GM18868 (cell line): ENCODE results near the gene ATAD3C.

Experiments used
- ATAC-seq: cut with Tn5 transposase; IDR thresholded peaks from one replicate; pipeline ENCODE4 v1.9.1; 2021; ENCODE audit warnings: mild to moderate bottlenecking, moderate library complexity; ENCODE audit not compliant: unreplicated experiment

Gene ATAD3C

DNA sequence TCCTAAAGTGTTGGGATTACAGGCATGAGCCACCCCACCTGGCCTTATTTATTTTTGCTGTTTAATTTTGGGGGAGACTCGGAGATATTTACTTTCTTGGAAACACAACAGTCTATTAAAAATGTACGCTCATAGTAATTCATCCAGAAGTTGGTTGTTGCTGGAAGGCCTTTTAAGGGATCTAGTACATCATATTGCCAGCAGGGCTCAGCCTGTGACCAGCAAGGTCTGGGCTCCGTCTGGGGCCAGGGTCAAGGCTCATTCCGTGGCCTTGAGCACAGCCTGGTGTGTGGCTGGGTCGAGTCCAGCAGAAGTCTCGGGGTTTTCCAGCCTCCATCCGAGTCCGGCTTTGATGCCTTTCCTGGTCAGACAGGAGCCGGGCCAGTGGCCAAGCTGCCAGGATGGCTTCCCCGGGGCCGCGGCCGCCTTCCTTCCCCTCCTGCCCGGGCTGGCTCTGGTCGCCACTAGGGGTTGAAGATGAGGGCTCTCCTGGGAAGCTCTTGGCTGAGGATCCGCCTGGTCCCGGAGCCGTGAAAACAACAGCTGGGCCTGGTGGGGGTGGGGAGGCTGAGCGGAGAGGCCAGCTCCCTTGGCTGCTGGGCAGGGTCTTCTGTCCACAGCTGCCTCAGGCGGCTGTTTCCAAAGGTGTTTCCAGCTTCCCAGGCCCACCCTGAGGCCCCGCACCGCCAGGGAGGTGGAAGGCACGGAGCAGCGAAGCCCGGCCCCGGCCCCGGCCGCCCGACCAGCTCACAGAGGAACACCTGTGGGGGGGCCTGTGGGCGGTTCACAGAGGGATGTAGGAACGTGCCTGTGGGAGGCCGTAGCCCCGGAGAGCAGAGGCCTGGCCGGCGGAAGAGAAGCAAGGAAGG lies 19.1 kb upstream of the ATAD3C start:
- ATAC-seq = no peak

DNA sequence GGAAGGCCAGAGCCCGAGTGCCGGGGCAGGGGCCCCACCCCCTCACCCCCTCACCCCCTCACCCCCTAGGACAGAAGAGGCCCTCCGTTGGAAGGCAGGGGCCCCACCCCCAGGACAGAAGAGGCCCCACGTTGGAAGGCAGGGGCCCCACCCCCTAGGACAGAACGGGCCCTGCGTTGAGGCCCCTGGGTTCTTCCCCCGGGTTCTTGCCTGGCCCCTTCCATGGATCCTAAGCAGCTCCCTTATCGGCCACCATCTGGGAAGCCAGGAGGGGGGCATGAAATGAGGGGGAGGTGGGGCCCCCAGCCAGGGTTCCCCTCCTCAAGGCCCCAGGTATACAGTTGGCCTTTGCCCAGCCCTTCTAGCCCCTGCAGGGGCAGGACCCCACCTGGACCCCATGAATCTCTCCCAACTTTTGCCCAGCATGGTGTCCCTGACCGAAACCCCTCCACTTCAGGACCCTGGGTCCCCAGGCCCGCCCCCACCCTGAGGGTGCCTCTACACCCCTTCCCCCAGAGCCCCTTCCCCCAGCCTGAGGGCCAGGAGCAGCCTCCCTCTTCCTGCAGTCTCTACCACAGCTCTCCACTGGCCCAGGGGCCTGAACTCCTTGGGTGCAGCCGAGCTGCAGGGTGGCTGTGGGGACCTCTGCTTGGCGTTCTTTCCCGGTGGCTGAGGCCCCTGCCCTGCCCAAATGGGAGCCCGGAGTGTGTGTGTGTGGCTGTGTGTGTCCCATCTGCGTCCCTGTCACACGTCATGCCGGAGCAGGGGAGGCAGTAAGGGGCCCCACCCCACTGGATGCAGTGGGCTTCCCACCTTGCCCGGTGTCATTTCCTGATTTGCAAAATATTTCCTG lies 18.3 kb upstream of the ATAD3C start:
- ATAC-seq = no peak

GRCh38 chr1:1431845-1432273 lies 17.6 kb upstream of the ATAD3C start:
- ATAC-seq = no peak

GRCh38 chr1:1432274-1432950 lies 17.1 kb upstream of the ATAD3C start:
- ATAC-seq = no peak

GRCh38 chr1:1432951-1433803 lies 16.3 kb upstream of the ATAD3C start:
- ATAC-seq = no peak

DNA sequence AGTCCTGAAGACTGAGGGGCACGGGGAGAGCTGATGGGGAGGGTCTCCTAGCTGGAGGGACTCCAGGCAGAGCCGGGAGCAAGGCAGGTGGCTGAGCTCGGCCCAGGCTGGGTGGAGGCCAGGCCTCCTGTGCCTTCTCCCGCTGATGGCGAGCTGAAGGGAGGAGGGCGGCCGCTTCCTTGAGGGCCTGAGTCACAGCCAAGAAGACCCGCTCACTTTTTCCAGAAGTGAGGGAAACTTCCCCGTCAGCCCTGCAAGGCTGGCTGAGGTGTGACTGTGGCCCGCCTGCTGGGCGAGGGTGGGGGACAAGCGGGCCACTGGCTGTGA lies 15.7 kb upstream of the ATAD3C start:
- ATAC-seq = no peak

DNA sequence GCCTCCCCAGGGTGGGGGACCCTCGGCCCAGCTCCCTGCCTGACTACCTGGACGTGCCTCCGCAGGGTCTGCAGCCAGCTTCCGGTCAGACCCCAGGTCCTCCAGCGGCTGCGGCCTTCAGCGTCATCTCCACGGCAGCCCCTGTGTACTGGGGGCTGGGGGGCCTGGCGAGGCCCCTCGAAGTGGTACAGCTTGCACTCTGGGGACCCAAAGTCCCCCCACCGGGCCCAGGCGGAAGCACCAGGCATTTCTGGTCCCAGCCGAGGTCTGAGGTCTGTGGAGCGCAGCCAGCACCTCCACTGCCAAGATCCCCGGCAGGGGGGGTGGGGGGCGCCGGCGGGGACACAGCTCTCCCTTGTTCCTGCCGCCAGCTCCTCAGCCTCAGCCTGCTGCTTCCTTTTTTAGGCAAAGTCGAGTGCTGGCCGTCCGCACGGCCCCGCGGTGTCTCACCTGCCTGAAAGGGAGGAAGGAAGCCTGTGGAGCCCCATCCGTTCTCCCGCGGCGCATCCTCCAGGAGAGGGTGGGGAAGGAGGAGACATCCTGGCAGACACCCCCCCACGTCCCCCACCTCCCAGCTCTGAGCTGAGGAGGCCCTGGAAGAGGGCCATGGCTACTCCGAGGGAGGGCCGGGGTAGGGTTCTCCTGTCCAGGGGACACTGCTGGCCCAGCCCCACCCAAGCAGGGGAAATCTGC lies 15.2 kb upstream of the ATAD3C start:
- no peak for ATAC-seq

- ATAC-seq = no peak
These were observed 14.7 kb upstream of the ATAD3C start for GRCh38 chr1:1434824-1435105.

GRCh38 chr1:1435106-1435903 lies 14.2 kb upstream of the ATAD3C start, which contains the start of gene VWA1:
Gene VWA1 (plus strand): TSS chr1:1435690. CDS start chr1:1435749, 59 bp downstream.
- ATAC-seq = peak; percentile 44

DNA sequence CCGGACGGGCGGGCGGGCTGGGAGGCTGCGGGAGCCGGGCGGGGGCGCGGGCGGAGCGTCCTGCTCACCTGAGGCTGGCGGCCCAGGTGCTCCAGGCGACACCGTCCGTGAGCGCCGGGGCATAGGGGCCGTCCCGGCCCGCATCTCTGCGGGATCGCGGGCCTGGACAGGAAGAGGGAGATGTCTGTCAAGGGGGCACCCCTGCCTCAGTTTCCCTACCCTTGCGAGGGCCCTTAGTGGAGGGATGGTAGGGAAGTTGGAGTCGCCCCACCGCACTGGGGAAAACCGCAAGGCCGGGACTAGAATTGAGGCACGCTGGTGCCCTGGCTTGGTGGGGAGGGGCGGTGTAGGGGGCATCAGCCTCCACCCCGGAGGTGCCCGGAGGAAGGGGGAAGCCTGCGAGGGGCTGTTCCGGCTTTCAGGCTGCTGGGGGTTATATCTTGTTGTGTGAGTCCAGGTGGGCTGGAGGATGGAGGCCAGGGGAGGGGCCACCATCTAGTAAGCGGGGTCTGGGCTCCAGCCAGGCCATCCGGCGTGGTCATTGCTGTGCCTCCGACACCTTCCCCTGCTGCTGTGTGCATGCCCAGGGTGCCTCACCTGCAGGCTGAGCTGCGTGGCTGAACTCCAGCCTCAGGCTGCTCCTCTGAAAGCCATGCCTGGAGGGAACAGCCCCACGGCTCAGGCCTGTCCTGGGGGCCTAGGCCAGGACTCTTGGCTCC lies 13.4 kb upstream of the ATAD3C start:
- no peak for ATAC-seq

- ATAC-seq = no peak
These were observed 12.9 kb upstream of the ATAD3C start for GRCh38 chr1:1436630-1437032.

DNA sequence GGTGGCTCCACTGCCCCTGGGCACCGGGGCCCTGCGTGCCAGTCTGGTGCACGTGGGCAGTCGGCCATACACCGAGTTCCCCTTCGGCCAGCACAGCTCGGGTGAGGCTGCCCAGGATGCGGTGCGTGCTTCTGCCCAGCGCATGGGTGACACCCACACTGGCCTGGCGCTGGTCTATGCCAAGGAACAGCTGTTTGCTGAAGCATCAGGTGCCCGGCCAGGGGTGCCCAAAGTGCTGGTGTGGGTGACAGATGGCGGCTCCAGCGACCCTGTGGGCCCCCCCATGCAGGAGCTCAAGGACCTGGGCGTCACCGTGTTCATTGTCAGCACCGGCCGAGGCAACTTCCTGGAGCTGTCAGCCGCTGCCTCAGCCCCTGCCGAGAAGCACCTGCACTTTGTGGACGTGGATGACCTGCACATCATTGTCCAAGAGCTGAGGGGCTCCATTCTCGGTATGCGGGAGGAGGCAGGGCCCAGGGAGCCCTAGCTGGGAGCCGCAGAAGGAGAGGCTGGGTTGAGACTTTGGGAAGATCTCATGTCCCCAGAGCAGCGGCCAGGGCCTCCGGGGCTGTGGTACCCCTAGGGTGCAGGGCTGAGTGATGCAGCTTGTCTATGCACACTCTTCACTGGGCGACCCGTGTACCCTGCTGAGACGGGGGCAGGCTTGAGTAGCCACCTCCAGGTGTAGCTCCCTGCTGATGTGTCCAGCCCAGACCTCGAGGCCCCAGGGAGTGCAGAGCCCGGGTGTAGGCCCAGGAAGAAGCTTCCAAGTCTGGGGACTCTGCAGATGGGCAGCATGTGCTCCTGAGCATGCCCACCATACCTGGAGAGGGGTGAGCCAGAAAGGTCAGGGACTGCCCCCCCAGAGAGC lies 12.2 kb upstream of the ATAD3C start:
- no peak for ATAC-seq

DNA sequence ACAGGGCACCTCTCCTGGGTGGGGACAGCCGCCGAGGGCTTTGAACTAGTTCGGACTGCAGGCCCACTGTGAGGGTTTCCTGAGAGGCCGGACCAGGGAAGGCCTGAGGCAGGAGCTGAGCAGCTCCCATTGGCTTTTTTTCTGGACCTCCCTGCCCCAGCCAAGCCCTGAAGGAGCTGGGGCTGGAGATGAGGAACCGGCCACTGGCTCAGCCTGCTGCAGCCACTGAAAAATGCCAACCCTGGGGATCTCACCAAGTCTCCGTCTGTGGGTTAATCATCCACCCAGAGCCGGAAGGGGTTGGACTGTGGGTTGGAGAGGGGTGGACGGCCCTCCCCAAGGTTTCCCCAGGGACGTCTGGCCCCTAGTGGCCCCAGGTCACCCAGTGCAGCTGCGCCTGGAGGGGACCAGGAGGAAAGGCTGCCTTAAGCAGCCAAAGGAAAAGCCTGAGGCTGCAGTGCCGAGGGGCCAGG lies 11.5 kb upstream of the ATAD3C start:
- no peak for ATAC-seq

GRCh38 chr1:1438531-1439381 lies 10.7 kb upstream of the ATAD3C start:
- ATAC-seq = no peak

GRCh38 chr1:1439546-1440261 lies 9.8 kb upstream of the ATAD3C start:
- ATAC-seq = no peak
